Stimulated activated CD4-positive, alpha-beta T cell treated with anti-CD3 and anti-CD28 coated beads, Interleukin-4, amount 100 ng/mL, for 48 hours (primary cell): ENCODE results near the gene APH1B.

Source experiments
- DNase-seq, 2 donors: peaks; one replicate each; pipeline ENCODE4 v3.0.0-alpha.2; 2020; ENCODE audit warnings: low read depth in 2 of 2

Gene APH1B

GRCh38 chr15:63353261-63353660 is 75.9 kb downstream of the APH1B start:
- DNase-seq: no peak

GRCh38 chr15:63353887-63354286 is 76.5 kb downstream of the APH1B start:
- DNase-seq: no peak

GRCh38 chr15:63354821-63355650 is 77.6 kb downstream of the APH1B start:
- no peak for DNase-seq

- DNase-seq: no peak
These were observed 79.7 kb downstream of the APH1B start for GRCh38 chr15:63357061-63357460.

- no peak for DNase-seq
These were observed 80.3 kb downstream of the APH1B start for GRCh38 chr15:63357731-63358130.

- no peak for DNase-seq
These were observed 81.0 kb downstream of the APH1B start for GRCh38 chr15:63358241-63359029.
